Natural killer cell (primary cell): ENCODE measurements around the gene RAP1A. TPM values are rescaled to one million over a fixed set of nuclear protein-coding genes. Genes with fewer than 3 reads are reported as not detected.

Experiments used
- ATAC-seq, 3 donors: fragments of 150-1000 bp in 2 of 3; fragments of 200-7000 bp in 1 of 3; cut with Tn5 transposase; 1 replicate in 1 of 3; 2 replicates in 2 of 3; pipeline ENCODE4 v1.10.0; 2021; ENCODE audit warnings: mild to moderate bottlenecking in 2 of 3, moderate library complexity in 2 of 3
- DNase-seq, 2 donors: peaks; one replicate each; pipeline versions ENCODE4 v3.0.0 to v3.0.0-alpha.2; 2013 to 2021; ENCODE audit warnings: mixed read lengths in 1 of 2
- H3K27ac ChIP-seq: one replicate; pipeline ENCODE4 v1.5.1; 2013; ENCODE audit warnings: mild to moderate bottlenecking, low read length
- H3K27me3 ChIP-seq: one replicate; pipeline ENCODE4 v1.6.1; 2013; ENCODE audit warnings: low read length; ENCODE audit not compliant: control insufficient read depth, insufficient read depth
- H3K36me3 ChIP-seq: one replicate; pipeline ENCODE4 v1.6.1; 2013; ENCODE audit warnings: low read length; ENCODE audit not compliant: control insufficient read depth, insufficient read depth
- H3K4me1 ChIP-seq: one replicate; pipeline ENCODE4 v1.6.1; 2013; ENCODE audit warnings: low read length; ENCODE audit not compliant: control insufficient read depth, insufficient read depth
- H3K4me3 ChIP-seq: one replicate; pipeline ENCODE4 v1.5.1; 2013; ENCODE audit warnings: low read length
- H3K9me3 ChIP-seq: one replicate; pipeline ENCODE4 v1.6.1; 2013; ENCODE audit warnings: low read length; ENCODE audit not compliant: control insufficient read depth, insufficient read depth
- H3K27ac Mint-ChIP-seq, 2 donors: one replicate each; pipeline ENCODE4 v1.8.0; 2022; ENCODE audit warnings: mild to moderate bottlenecking in 2 of 2, mixed read lengths in 2 of 2, moderate library complexity in 1 of 2
- H3K27me3 Mint-ChIP-seq, 2 donors: one replicate each; pipeline ENCODE4 v1.8.0; 2022; ENCODE audit warnings: low read depth in 2 of 2, mixed read lengths in 2 of 2
- H3K36me3 Mint-ChIP-seq: one replicate; pipeline ENCODE4 v1.8.0; 2022; ENCODE audit warnings: mixed read lengths
- H3K4me1 Mint-ChIP-seq, 2 donors: one replicate each; pipeline ENCODE4 v1.8.0; 2022; ENCODE audit warnings: mixed read lengths in 2 of 2
- H3K4me3 Mint-ChIP-seq: one replicate; pipeline ENCODE4 v1.8.0; 2022; ENCODE audit warnings: mild to moderate bottlenecking, moderate library complexity, mixed read lengths
- H3K9me3 Mint-ChIP-seq, 2 donors: one replicate each; pipeline ENCODE4 v1.8.0; 2022; ENCODE audit warnings: mixed read lengths in 2 of 2
- CTCF ChIP-seq: fragments of 200-600 bp; IDR thresholded peaks from one replicate; pipeline ENCODE4 v1.8.0; 2022; ENCODE audit warnings: antibody characterized with exemption
- WGBS: methylation state at CpG from one replicate; pipeline ENCODE4 v1.1.7; 2013; ENCODE audit warnings: missing lambda C conversion rate; ENCODE audit not compliant: insufficient coverage; 5-methylcytosine and 5-hydroxymethylcytosine counted together
- intact Hi-C: fragments of 100-400 bp; cut with micrococcal nuclease; formaldehyde crosslinking; loops from one replicate; pipeline ENCODE4 v1.14.2; 2022
- total RNA-seq, 4 donors: library from RNA; stranded (reverse); fragments of 120-200 nt in 1 of 4; gene quantifications; one replicate each; pipeline versions ENCODE4 v1.2.3 to v1.2.4, GENCODE V29; 2013 to 2022

The RAP1A gene
- total RNA-seq, 3 donors from 2014 or later (not counting 1 experiment from before 2014, with no cell fraction given), result 83.7 to 112 (median 104) TPM

DNA sequence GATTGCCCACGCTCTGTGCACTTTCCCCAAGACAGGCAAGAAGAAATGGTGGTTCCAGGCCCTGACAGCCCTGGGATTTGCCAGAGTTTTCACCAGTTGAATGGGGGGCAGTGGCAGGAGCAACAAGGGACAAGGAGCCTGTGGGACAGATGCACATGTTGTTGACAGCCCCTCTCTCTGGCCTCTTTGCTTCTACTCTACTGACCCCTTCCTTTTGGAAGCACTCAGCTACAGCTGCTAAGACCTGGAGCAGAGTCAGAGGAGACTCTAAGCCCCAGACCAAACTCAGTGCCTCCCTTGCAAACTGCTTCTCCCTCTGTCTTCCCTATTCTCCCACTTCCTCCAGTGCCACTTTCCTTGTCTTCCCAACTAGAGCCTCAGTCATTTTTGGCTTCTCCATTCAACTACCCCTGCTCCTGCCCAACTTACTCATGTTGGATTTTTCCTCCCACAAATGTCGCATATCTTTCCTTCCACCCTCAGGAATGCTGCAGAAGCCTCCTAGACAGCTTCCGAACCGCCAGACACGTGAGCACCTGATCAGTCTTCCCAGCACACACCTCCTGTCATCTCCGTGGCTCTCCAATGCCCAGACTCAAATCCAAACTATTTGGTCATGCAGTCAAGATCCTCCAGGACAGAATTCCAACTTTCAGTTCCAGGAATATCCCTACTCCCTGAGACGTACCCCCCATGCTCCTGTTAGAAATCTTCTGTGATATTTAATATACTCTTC, 110.5 kb downstream of the RAP1A start:
- Mint-ChIP-seq H3K4me3 (no peak overlapping the region), H3K27ac (no peak overlapping the region), H3K36me3 (no peaks in the 10 kb centered on the region), H3K9me3 (no peaks in the 10 kb centered on the region), H3K27me3 (no peaks in the 10 kb centered on the region), H3K4me1 (no peaks in the 10 kb centered on the region)
- H3K9me3 ChIP-seq, result no peaks in the 10 kb centered on the region
- TF ChIP-seq CTCF, result no peak
- DNase-seq (no peak), ATAC-seq (no peak)
- intact Hi-C loops, result no loop called here
- no peak overlapping the region for H3K4me3 ChIP-seq
- H3K27me3 ChIP-seq, result no peaks in the 10 kb centered on the region
- no peak overlapping the region for H3K27ac ChIP-seq
- H3K36me3 ChIP-seq, result no peaks in the 10 kb centered on the region
- peaks cover 5% of the 10 kb centered on the region for H3K4me1 ChIP-seq
- WGBS, result 92% methylated on average over 7 of the region's 7 CpGs

DNA sequence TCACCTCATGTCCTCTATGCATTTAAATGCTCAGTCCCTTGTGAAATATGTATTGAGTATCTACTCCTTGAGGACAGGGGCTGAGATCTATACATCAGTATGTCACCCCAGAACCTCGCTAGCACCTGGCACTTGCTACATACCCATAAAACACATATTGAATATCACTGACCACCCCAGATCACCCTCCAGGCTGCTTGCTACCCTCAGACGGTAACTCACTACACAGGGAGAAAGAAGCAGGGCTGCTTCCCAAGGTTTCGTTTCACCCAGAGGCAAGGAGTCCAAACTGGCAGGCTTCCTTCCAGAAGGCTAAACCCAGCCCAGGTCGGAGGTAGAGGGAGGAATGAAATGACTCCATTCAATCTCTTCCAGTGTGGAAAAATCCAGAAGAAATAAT, 111.1 kb downstream of the RAP1A start:
- Histone ChIP-seq H3K9me3 (no peaks in the 10 kb centered on the region), H3K27me3 (no peaks in the 10 kb centered on the region), H3K4me1 (peaks cover 5% of the 10 kb centered on the region), H3K27ac (no peak overlapping the region), H3K4me3 (no peak overlapping the region), H3K36me3 (no peaks in the 10 kb centered on the region)
- intact Hi-C loops, result no loop called here
- WGBS, result 85% methylated on average over 4 of the region's 4 CpGs
- ATAC-seq, result no peak
- no peak for DNase-seq
- H3K9me3 Mint-ChIP-seq, result no peaks in the 10 kb centered on the region
- TF ChIP-seq CTCF, result no peak
- H3K4me1 Mint-ChIP-seq, result no peaks in the 10 kb centered on the region
- no peaks in the 10 kb centered on the region for H3K36me3 Mint-ChIP-seq
- no peak overlapping the region for H3K4me3 Mint-ChIP-seq
- no peak overlapping the region for H3K27ac Mint-ChIP-seq
- no peaks in the 10 kb centered on the region for H3K27me3 Mint-ChIP-seq

DNA sequence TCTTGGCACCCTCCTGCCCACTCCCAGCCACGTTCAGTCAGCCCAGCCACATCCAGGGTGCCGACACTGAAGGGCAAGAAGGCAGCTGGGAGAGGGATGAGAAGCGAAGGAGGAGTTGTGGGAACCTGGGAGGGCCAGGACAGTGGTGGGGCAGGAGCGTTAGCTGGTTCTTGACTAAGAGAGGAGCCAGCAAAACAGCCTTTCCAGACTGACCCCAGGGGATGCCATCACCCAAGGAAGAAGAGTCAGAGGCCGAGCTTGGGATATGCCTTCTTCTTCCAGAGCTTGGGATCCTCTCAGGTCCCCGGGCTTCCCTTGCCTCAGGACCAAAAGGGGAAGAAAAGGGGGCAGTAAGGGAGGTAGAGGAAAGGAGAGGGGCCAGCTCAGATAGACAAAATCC, 112.4 kb downstream of the RAP1A start:
- 74% methylated on average over 6 of the region's 6 CpGs for WGBS
- no peaks in the 10 kb centered on the region for H3K9me3 ChIP-seq
- no peak overlapping the region for H3K27ac Mint-ChIP-seq
- H3K4me1 Mint-ChIP-seq, result no peaks in the 10 kb centered on the region
- peaks cover 5% of the 10 kb centered on the region for H3K4me1 ChIP-seq
- ATAC-seq, result no peak
- no peak for TF ChIP-seq CTCF
- peaks cover 6% of the 10 kb centered on the region for H3K27me3 ChIP-seq
- DNase-seq, result no peak
- H3K36me3 ChIP-seq, result no peaks in the 10 kb centered on the region
- H3K4me3 Mint-ChIP-seq, result no peak overlapping the region
- no peaks in the 10 kb centered on the region for H3K27me3 Mint-ChIP-seq
- no peaks in the 10 kb centered on the region for H3K9me3 Mint-ChIP-seq
- H3K36me3 Mint-ChIP-seq, result no peaks in the 10 kb centered on the region
- no peak overlapping the region for H3K27ac ChIP-seq
- intact Hi-C loops, result no loop called here
- H3K4me3 ChIP-seq, result no peak overlapping the region

GRCh38 chr1:111732718-111733117, 113.1 kb downstream of the RAP1A start:
- Histone ChIP-seq H3K9me3 (no peaks in the 10 kb centered on the region), H3K36me3 (no peaks in the 10 kb centered on the region), H3K27ac (no peak overlapping the region), H3K4me1 (peaks cover 5% of the 10 kb centered on the region), H3K4me3 (no peak overlapping the region), H3K27me3 (peaks cover 12% of the 10 kb centered on the region)
- no peak for DNase-seq
- Mint-ChIP-seq H3K4me1 (peaks cover 4% of the 10 kb centered on the region in 2 donors), H3K4me3 (no peak overlapping the region), H3K36me3 (no peaks in the 10 kb centered on the region), H3K27me3 (peaks cover 6% of the 10 kb centered on the region in 2 donors), H3K27ac (peak overlapping the region in 1 of 2 donors; percentile 21), H3K9me3 (no peaks in the 10 kb centered on the region)
- ATAC-seq, result no peak
- TF ChIP-seq CTCF, result no peak
- 92% methylated on average over 6 of the region's 7 CpGs for WGBS
- intact Hi-C loops, result no loop called here
